ENCODE measurements around the gene PHLDA3. TPM values are rescaled to one million over a fixed set of nuclear protein-coding genes. Genes with fewer than 3 reads are reported as not detected.

Gene PHLDA3
- total and polyA plus RNA-seq, 2 of the 4 experiments (the other 2 are of a cell fraction) = 41.6 to 102 TPM

DNA sequence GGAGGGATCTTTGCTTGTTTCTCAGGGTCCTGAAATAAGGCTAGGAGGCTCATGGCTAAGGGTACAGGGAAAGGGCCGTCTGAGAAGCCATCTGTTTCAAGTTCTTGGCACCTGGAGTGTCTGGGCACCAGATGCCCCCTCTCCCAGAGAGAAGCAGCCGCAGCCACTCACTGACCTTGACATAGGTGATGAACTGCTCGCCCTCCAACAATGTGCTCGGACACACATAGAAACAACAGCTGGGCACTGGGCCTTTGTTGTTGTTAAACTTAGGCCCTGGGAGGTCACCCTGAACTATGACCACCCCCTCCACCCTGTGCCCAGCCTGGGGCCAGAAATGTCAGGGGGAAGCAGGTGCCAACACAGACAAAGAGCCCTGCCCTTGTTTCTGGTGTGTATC, 38.2 kb downstream of the PHLDA3 start:
- ATAC-seq (ENCODE audit: low read depth) (no peak; the same call in 1 of the 2 replicates), DNase-seq (no peak)
- Histone ChIP-seq H3K4ac (ENCODE audit: low read depth, low read length) (no peak overlapping the region), H3K23ac (ENCODE audit: low read depth, low read length) (no peak overlapping the region), H2BK120ac (ENCODE audit: low read depth, low read length) (no peak overlapping the region), H3K9me1 (ENCODE audit: insufficient read depth, low read length) (no peaks in the 10 kb centered on the region; the same call in none of the 2 replicates), H3K27ac (ENCODE audit: insufficient read depth, low read length) (no peak overlapping the region), H3K56ac (ENCODE audit: extremely low read depth, insufficient read depth, low read length) (no peak overlapping the region), H2BK20ac (ENCODE audit: low read depth, low read length) (no peak overlapping the region), H2AK5ac (ENCODE audit: low read depth, low read length) (no peak overlapping the region), H2AFZ (replicated peaks; ENCODE audit: low read length, poor library complexity) (no peak overlapping the region), H3K4me2 (ENCODE audit: low read depth, low read length) (no peak overlapping the region), H4K5ac (ENCODE audit: low read depth, low read length) (no peak overlapping the region), H3K36me3 (ENCODE audit: control insufficient read depth, insufficient read depth, low read length) (no peaks in the 10 kb centered on the region), H2AK9ac (replicated peaks; ENCODE audit: low read depth, low read length, poor library complexity) (no peak overlapping the region), H3K18ac (ENCODE audit: low read depth, low read length) (no peak overlapping the region), H3K4me3 (ENCODE audit: insufficient read depth, low read depth, low read length) (no peak overlapping the region), H2BK15ac (ENCODE audit: low read depth, low read length) (no peak overlapping the region), H3K4me1 (ENCODE audit: control insufficient read depth, insufficient read depth, low read length) (no peaks in the 10 kb centered on the region), H4K20me1 (ENCODE audit: insufficient read depth, low read length) (no peaks in the 10 kb centered on the region), H2BK5ac (ENCODE audit: low read depth, low read length, poor library complexity, severe bottlenecking) (no peak overlapping the region), H3K79me1 (ENCODE audit: low read depth in 1 of 2, low read length in 2 of 2) (no peaks in the 10 kb centered on the region), H3K14ac (replicated peaks; ENCODE audit: low read depth, low read length) (no peak overlapping the region), H4K8ac (ENCODE audit: low read depth in 2 of 2, low read length in 2 of 2) (no peak overlapping the region), H4K91ac (ENCODE audit: insufficient read depth, low read depth, low read length) (no peak overlapping the region), H3K27me3 (ENCODE audit: control insufficient read depth, insufficient read depth, low read length) (peaks cover 21% of the 10 kb centered on the region), H3K9me3 (ENCODE audit: control insufficient read depth, insufficient read depth, low read length) (no peaks in the 10 kb centered on the region), H3K9ac (ENCODE audit: low read depth, low read length) (no peak overlapping the region)
- no peak for TF ChIP-seq POLR2A (IDR thresholded peaks at IDR 0.05; ENCODE audit: low read depth, low read length)
- TF ChIP-seq SMC3 (IDR thresholded peaks at IDR 0.05; ENCODE audit: low read depth, low read length) = no peak
- no peak for TF ChIP-seq MXI1 (IDR thresholded peaks at IDR 0.05; ENCODE audit: borderline replicate concordance, low read depth, low read length)
- no peak for TF ChIP-seq BHLHE40 (IDR thresholded peaks at IDR 0.05; ENCODE audit: low read depth, low read length)
- TF ChIP-seq, protein P1, sequence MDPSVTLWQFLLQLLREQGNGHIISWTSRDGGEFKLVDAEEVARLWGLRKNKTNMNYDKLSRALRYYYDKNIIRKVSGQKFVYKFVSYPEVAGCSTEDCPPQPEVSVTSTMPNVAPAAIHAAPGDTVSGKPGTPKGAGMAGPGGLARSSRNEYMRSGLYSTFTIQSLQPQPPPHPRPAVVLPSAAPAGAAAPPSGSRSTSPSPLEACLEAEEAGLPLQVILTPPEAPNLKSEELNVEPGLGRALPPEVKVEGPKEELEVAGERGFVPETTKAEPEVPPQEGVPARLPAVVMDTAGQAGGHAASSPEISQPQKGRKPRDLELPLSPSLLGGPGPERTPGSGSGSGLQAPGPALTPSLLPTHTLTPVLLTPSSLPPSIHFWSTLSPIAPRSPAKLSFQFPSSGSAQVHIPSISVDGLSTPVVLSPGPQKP (IDR thresholded peaks at IDR 0.05; ENCODE audit: borderline replicate concordance, low read depth, low read length) = no peak
- TF ChIP-seq USF2 (IDR thresholded peaks at IDR 0.05; ENCODE audit: low read depth, low read length) = no peak
- no peak for TF ChIP-seq CEBPB (IDR thresholded peaks at IDR 0.05; ENCODE audit: low read depth, low read length)
- no peak for TF ChIP-seq MAZ (IDR thresholded peaks at IDR 0.05; ENCODE audit: borderline replicate concordance, low read depth, low read length)
- TF ChIP-seq CTCF (conservative IDR thresholded peaks at IDR 0.05; ENCODE audit: low read depth, low read length) = no peak
- in situ Hi-C loops (cut with MboI; ENCODE audit: low sequenced_read_pairs) (no loop called here), intact Hi-C loops (cut with micrococcal nuclease) (no loop called here), dilution Hi-C loops (cut with HindIII; ENCODE audit: low sequenced_read_pairs, unreplicated experiment) (no loop called here)
- POLR2A ChIA-PET (ENCODE audit: unreplicated experiment) = no interaction called here
- CTCF ChIA-PET = no interaction called here
- BruUV-seq (replicated peaks) = no TSS peak
- WGBS, 2 experiments (ENCODE audit: extremely low coverage in 2 of 2, insufficient read length in 1 of 2) = 52% methylated on average over 2 of the region's 4 CpGs; no CpG with 5 or more reads in 1 of the 2 experiments
